A375 (cell line): ENCODE data around the gene HTD2. TPM values are rescaled to one million over a fixed set of nuclear protein-coding genes. Genes with fewer than 3 reads are reported as not detected.

ENCODE experiments used
- small RNA-seq: library from RNA; depleted of rRNA; stranded (forward); fragments of <200 nt; gene quantifications from one replicate; pipeline ENCODE3, GENCODE V24; 2014
- total RNA-seq: library from RNA; depleted of rRNA; stranded (reverse); fragments of >200 nt; shearing (Covaris generic); gene quantifications from 2 replicates; pipeline ENCODE4 v1.2.3, GENCODE V29; 2014; rRNA removed

Gene HTD2
- total RNA-seq = 2.8 and 3.3 TPM in 2 replicates

GRCh38 chr3:58305882-58306711 lies at the start of gene HTD2, which contains the start of gene RPP14:
TSS of gene HTD2 (plus strand) at chr3:58306520. CDS start at chr3:58317614, 11,094 bp downstream.
TSS of gene RPP14 (plus strand) at chr3:58306245. CDS start at chr3:58310330, 4,085 bp downstream.

GRCh38 chr3:58332575-58333188 lies 26.4 kb downstream of the HTD2 start, which contains the start of gene PXK:
TSS of gene PXK (plus strand) at chr3:58332892. CDS start at chr3:58332989, 97 bp downstream.

Small RNA genes lying within 50 kb of the gene (small RNA-seq; reads per million reads assigned to genes)
- not detected for gene AC098479.1

Other genes starting within 250 kb of the HTD2 start
- not detected in 2 replicates for gene DNASE1L3, start 95.5 kb upstream of the HTD2 start, total RNA-seq
- gene ABHD6, start 68.7 kb upstream of the HTD2 start, total RNA-seq = 10.4 and 11.2 TPM in 2 replicates
- 16.3 and 19.6 TPM in 2 replicates for gene RPP14, start 275 bp upstream of the HTD2 start, total RNA-seq
- gene PXK, start 26.4 kb downstream of the HTD2 start, total RNA-seq = 28.2 and 31.5 TPM in 2 replicates
- 309 and 330 TPM in 2 replicates for gene PDHB, start 127.3 kb downstream of the HTD2 start, total RNA-seq
- 10.0 and 14.9 TPM in 2 replicates for gene KCTD6, start 185.6 kb downstream of the HTD2 start, total RNA-seq
- gene ACOX2, start 230.7 kb downstream of the HTD2 start, total RNA-seq = 25.9 and 28.7 TPM in 2 replicates